Upper lobe of right lung (tissue), 1 donor: ENCODE data around the gene OR5B2. TPM values are rescaled to one million over a fixed set of nuclear protein-coding genes. Genes with fewer than 3 reads are reported as not detected.
"Not testable (repeated sequence)": the region's sequence is repeated elsewhere in the genome, so short reads cannot be mapped to it uniquely, and the experiment has no call there.

ENCODE experiments used
- ATAC-seq: fragments of 200-7000 bp; cut with Tn5 transposase; one replicate; pipeline ENCODE4 v1.9.1; 2020; ENCODE audit warnings: mild to moderate bottlenecking, moderate library complexity
- DNase-seq: peaks from one replicate; pipeline ENCODE4 v3.0.0-alpha.2; 2020
- H3K27ac ChIP-seq: fragments of 200-600 bp; one replicate; pipeline ENCODE4 v1.8.0; 2022
- H3K27me3 ChIP-seq: fragments of 200-600 bp; one replicate; pipeline ENCODE4 v1.8.0; 2022; ENCODE audit warnings: mild to moderate bottlenecking
- H3K36me3 ChIP-seq: fragments of 200-600 bp; one replicate; pipeline ENCODE4 v1.8.0; 2022
- H3K4me1 ChIP-seq: fragments of 200-600 bp; one replicate; pipeline ENCODE4 v1.8.0; 2022
- H3K4me3 ChIP-seq: fragments of 200-600 bp; one replicate; pipeline ENCODE4 v1.8.0; 2022; ENCODE audit warnings: mild to moderate bottlenecking
- H3K9me3 ChIP-seq: fragments of 200-600 bp; one replicate; pipeline ENCODE4 v1.8.0; 2022
- intact Hi-C: fragments of 100-400 bp; cut with DNase I; formaldehyde crosslinking; loops from one replicate; pipeline ENCODE4 v1.11.0; 2022
- total RNA-seq: library from RNA; stranded (reverse); fragmentation: NEBNext Ultra II Directional; extraction: Animal tissue kit (Norgen Biotek cat#: 25700); gene quantifications from one replicate; pipeline ENCODE4 v1.2.1, GENCODE V29; 2021
- TF ChIP-seq, protein P1 (sequence below): fragments of 200-600 bp; IDR thresholded peaks from one replicate; pipeline ENCODE4 v1.8.0; 2022; ENCODE audit warnings: antibody characterized with exemption
- donor health status: DM: no; HTN: yes; CAD: no; lungs with severe emphysema.

The OR5B2 gene
- total RNA-seq, 1 donor from 2014 or later, result not detected

GRCh38 chr11:58406774-58407173, 21.1 kb downstream of the OR5B2 start, which contains the start of gene OR5B3:
Gene OR5B3 (minus strand): TSS chr11:58406874. CDS start chr11:58403409, 3,465 bp downstream.
- Histone ChIP-seq H3K36me3 (no peaks in the 10 kb centered on the region), H3K27me3 (no peaks in the 10 kb centered on the region), H3K27ac (no peak within 1 kb of the TSS), H3K4me1 (no peaks in the 10 kb centered on the region), H3K9me3 (peaks cover 4% of the 10 kb centered on the region), H3K4me3 (no peak within 1 kb of the TSS)
- intact Hi-C loops, result no loop called here
- TF ChIP-seq, protein P1, sequence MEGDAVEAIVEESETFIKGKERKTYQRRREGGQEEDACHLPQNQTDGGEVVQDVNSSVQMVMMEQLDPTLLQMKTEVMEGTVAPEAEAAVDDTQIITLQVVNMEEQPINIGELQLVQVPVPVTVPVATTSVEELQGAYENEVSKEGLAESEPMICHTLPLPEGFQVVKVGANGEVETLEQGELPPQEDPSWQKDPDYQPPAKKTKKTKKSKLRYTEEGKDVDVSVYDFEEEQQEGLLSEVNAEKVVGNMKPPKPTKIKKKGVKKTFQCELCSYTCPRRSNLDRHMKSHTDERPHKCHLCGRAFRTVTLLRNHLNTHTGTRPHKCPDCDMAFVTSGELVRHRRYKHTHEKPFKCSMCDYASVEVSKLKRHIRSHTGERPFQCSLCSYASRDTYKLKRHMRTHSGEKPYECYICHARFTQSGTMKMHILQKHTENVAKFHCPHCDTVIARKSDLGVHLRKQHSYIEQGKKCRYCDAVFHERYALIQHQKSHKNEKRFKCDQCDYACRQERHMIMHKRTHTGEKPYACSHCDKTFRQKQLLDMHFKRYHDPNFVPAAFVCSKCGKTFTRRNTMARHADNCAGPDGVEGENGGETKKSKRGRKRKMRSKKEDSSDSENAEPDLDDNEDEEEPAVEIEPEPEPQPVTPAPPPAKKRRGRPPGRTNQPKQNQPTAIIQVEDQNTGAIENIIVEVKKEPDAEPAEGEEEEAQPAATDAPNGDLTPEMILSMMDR, result no peak
- DNase-seq (no peak), ATAC-seq (no peak)

DNA sequence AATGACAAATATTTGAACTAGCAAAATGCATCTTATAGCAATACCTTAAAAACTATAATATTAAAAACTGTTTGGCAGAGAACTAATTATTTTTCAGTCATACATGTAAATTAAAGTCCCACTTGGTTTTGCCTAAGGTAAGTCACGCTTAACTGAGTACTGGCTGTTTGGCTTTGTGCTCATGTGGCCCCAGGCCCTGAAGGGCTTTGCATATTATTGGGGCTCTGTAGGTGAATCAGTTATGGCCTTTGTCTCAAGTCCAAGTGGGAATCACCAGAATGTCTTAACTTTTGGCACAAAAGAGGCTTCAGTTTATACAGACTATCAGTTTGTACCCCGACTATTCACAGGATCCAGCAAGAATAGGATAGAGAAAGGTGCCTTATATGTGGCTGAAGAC, 28.3 kb downstream of the OR5B2 start:
- H3K36me3 ChIP-seq, H3K9me3 ChIP-seq, intact Hi-C loops, H3K27me3 ChIP-seq, H3K27ac ChIP-seq, H3K4me3 ChIP-seq, DNase-seq, H3K4me1 ChIP-seq, ATAC-seq: not testable (repeated sequence)

DNA sequence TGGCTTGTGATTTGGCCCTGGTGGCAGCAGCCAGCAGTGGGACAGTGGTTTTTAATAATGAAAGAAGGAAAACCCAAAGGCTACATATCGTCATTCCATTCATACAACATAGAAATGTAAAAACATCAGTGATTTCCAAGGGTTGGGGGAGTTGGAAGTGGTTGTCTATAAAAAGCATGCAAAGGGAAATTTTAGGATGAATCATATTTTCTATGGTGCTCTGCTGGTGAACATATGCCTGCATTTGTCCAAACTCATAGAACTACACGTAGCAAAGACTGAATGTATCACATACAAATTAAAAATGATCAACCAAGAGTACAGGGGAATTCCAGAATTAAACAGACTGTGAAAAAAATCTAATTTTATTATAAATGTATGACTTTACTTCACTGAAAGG, 32.3 kb downstream of the OR5B2 start:
- no peak for ATAC-seq
- TF ChIP-seq, protein P1, result no peak
- H3K4me1 ChIP-seq, result no peaks in the 10 kb centered on the region
- H3K36me3 ChIP-seq, result no peaks in the 10 kb centered on the region
- no peaks in the 10 kb centered on the region for H3K9me3 ChIP-seq
- H3K27ac ChIP-seq, result no peak overlapping the region
- no peak overlapping the region for H3K4me3 ChIP-seq
- no peak for DNase-seq
- intact Hi-C loops, result no loop called here
- H3K27me3 ChIP-seq, result no peaks in the 10 kb centered on the region

- intact Hi-C loops, result no loop called here
- no peak for ATAC-seq
- H3K4me3 ChIP-seq, result no peak overlapping the region
- DNase-seq, result no peak
- no peaks in the 10 kb centered on the region for H3K9me3 ChIP-seq
- H3K27me3 ChIP-seq, result no peaks in the 10 kb centered on the region
- TF ChIP-seq, protein P1, result no peak
- no peaks in the 10 kb centered on the region for H3K36me3 ChIP-seq
- no peak overlapping the region for H3K27ac ChIP-seq
- no peaks in the 10 kb centered on the region for H3K4me1 ChIP-seq
Measured at GRCh38 chr11:58394195-58394594, 33.7 kb downstream of the OR5B2 start.

GRCh38 chr11:58392746-58393145, 35.2 kb downstream of the OR5B2 start:
- DNase-seq (no peak), ATAC-seq (no peak)
- TF ChIP-seq, protein P1, result no peak
- intact Hi-C loops, result no loop called here
- H3K36me3 ChIP-seq, result no peaks in the 10 kb centered on the region
- H3K4me3 ChIP-seq, result no peak overlapping the region
- no peaks in the 10 kb centered on the region for H3K4me1 ChIP-seq
- H3K9me3 ChIP-seq, result no peaks in the 10 kb centered on the region
- no peak overlapping the region for H3K27ac ChIP-seq
- H3K27me3 ChIP-seq, result no peaks in the 10 kb centered on the region

GRCh38 chr11:58391879-58392278, 36.0 kb downstream of the OR5B2 start:
- no peaks in the 10 kb centered on the region for H3K9me3 ChIP-seq
- H3K4me1 ChIP-seq, result no peaks in the 10 kb centered on the region
- H3K36me3 ChIP-seq, result no peaks in the 10 kb centered on the region
- H3K4me3 ChIP-seq, result no peak overlapping the region
- intact Hi-C loops, result no loop called here
- DNase-seq (no peak), ATAC-seq (no peak)
- TF ChIP-seq, protein P1, result no peak
- no peak overlapping the region for H3K27ac ChIP-seq
- no peaks in the 10 kb centered on the region for H3K27me3 ChIP-seq
